ENCODE results near the gene CHDH.

CHDH gene

DNA sequence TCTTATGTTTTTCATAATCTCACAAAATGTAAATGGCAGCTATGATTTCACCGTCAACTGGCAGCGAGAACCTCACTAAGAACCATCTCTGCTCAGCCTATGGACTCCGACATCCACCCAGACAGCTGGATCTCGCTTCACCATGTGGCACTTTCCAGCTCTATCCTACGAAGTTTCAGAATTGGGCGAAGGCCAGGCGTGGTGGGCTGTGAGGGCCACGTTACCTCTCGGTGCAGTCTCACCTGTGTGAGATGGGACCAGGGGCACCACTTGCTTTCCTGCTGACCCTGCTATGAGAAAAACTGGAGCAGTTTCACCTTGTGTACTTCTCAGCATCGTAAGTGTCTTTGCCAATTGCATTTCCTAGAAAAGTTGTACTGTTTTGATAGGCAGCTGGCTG is 32.3 kb downstream of the CHDH start:
- TF ChIP-seq, protein P1, sequence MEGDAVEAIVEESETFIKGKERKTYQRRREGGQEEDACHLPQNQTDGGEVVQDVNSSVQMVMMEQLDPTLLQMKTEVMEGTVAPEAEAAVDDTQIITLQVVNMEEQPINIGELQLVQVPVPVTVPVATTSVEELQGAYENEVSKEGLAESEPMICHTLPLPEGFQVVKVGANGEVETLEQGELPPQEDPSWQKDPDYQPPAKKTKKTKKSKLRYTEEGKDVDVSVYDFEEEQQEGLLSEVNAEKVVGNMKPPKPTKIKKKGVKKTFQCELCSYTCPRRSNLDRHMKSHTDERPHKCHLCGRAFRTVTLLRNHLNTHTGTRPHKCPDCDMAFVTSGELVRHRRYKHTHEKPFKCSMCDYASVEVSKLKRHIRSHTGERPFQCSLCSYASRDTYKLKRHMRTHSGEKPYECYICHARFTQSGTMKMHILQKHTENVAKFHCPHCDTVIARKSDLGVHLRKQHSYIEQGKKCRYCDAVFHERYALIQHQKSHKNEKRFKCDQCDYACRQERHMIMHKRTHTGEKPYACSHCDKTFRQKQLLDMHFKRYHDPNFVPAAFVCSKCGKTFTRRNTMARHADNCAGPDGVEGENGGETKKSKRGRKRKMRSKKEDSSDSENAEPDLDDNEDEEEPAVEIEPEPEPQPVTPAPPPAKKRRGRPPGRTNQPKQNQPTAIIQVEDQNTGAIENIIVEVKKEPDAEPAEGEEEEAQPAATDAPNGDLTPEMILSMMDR (IDR thresholded peaks at IDR 0.05; ENCODE audit: low read depth, low read length), result no peak
- H3K4me3 ChIP-seq (ENCODE audit: low read depth, low read length), result no peak overlapping the region

DNA sequence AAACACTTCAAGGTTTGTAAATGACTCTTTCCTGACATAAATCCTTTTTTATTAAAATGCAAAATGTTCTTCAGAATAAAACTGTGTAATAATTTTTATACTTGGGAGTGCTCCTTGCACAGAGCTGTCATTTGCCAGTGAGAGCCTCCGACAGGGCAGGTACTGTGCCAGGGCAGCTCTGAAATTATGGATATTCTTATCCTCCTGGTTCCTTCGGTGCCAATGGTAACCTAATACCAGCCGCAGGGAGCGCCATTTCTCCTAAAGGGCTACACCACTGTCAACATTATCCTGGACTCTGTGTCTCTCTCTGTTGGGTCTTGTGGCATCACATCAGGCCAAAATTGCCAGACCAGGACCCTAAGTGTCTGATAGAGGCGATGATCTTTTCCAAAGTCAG is 33.0 kb downstream of the CHDH start:
- no peak overlapping the region for H3K4me3 ChIP-seq (ENCODE audit: low read depth, low read length)
- TF ChIP-seq, protein P1 (IDR thresholded peaks at IDR 0.05; ENCODE audit: low read depth, low read length), result no peak

DNA sequence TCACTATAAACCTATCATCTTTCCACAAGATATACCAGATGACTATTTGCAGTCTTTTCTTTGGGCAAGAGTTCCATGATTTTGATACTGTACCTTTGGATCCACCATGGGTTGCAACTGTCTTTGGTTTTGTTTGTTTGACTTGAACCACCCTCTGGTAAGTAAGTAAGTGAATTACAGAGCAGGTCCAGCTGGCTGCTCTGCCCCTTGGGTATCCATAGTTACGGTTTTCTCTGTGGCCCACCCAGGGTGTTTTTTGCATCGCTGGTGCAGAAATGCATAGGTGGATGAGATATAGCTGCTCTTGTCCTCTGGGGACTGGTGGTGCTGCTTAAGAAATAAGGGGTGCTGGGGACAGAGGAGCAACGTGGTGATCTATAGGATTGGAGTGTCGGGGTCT is 33.8 kb downstream of the CHDH start:
- TF ChIP-seq, protein P1 (IDR thresholded peaks at IDR 0.05; ENCODE audit: low read depth, low read length), result no peak
- no peak overlapping the region for H3K4me3 ChIP-seq (ENCODE audit: low read depth, low read length)

DNA sequence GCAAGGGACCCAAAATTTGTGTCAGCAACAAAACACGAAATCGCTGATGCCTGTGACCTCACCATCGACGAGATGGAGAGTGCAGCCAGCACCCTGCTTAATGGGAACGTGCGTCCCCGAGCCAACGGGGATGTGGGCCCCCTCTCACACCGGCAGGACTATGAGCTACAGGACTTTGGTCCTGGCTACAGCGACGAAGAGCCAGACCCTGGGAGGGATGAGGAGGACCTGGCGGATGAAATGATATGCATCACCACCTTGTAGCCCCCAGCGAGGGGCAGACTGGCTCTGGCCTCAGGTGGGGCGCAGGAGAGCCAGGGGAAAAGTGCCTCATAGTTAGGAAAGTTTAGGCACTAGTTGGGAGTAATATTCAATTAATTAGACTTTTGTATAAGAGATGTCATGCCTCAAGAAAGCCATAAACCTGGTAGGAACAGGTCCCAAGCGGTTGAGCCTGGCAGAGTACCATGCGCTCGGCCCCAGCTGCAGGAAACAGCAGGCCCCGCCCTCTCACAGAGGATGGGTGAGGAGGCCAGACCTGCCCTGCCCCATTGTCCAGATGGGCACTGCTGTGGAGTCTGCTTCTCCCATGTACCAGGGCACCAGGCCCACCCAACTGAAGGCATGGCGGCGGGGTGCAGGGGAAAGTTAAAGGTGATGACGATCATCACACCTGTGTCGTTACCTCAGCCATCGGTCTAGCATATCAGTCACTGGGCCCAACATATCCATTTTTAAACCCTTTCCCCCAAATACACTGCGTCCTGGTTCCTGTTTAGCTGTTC is 34.9 kb downstream of the CHDH start:
- TF ChIP-seq, protein P1 (IDR thresholded peaks at IDR 0.05; ENCODE audit: low read depth, low read length), result no peak
- H3K4me3 ChIP-seq (ENCODE audit: low read depth, low read length), result no peak overlapping the region

DNA sequence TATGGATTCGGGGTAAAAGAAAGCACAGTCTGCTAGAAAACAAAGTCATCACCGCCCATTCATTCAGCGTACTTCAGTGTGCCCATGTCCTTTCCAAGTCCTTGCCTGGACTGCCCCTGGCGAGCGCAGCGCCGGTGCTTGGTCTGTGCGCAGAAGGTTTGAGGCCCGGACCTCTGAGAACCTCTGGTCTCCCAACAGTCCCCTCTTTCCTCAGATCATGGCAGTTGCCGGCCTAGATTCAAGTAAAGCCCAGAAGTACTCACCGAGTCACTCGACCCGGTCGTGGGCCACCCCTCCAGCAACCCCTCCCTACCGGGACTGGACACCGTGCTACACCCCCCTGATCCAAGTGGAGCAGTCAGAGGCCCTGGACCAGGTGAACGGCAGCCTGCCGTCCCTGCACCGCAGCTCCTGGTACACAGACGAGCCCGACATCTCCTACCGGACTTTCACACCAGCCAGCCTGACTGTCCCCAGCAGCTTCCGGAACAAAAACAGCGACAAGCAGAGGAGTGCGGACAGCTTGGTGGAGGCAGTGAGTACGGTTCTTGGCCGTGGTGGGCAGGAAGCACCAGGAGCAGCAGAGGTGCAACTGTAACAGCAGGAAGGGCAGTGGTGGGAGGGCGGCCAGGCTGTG is 36.3 kb downstream of the CHDH start:
- no peak overlapping the region for H3K4me3 ChIP-seq (ENCODE audit: low read depth, low read length)
- TF ChIP-seq, protein P1 (IDR thresholded peaks at IDR 0.05; ENCODE audit: low read depth, low read length), result no peak

DNA sequence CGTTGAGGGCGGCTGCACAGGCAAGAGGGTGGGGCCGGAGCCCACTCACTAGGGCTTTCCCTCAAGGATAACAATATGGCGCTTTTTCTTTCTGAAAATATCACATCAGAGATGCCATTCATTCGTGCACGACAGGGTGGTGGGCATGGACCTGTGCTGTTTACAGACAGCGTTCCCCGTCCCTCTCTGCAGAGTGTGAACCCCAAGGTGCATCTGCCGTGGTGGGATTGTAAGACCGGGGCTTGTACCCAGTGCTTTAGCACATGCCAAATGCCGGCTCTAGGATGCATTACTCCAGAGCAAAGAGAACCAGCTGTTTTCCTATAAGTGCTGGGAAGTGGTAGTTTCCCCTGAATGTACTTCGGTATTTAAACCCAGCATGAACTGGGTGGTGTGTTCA is 37.0 kb downstream of the CHDH start:
- no peak overlapping the region for H3K4me3 ChIP-seq (ENCODE audit: low read depth, low read length)
- TF ChIP-seq, protein P1 (IDR thresholded peaks at IDR 0.05; ENCODE audit: low read depth, low read length), result no peak

DNA sequence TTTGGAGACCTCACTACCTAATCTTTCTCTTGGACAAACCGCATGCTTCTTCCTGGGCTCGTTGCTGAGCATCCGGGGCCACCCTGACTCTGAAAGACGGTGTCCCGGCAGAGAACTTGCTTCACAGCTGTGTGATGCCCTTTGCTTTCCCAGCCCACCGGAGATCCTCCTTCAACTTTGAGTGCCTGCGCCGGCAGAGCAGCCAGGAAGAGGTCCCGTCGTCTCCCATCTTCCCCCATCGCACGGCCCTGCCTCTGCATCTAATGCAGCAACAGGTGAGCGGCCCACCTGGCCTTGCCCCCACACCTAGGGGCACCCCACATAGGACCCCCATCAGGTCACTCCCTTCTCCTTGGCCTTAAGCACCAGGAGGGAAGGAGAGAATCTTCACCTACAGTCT is 37.7 kb downstream of the CHDH start:
- TF ChIP-seq, protein P1 (IDR thresholded peaks at IDR 0.05; ENCODE audit: low read depth, low read length), result no peak
- H3K4me3 ChIP-seq (ENCODE audit: low read depth, low read length), result no peak overlapping the region

All from WI38 (cell line).